Thyroid gland (tissue), 4 donors: ENCODE data around the gene MMP3.

Source experiments
- CTCF ChIP-seq, 6 experiments: fragments of 200-600 bp in 3 of 6; fragments of 450-650 bp in 3 of 6; sonication (generic) in 3 of 6; IDR thresholded peaks; one replicate each; pipeline ENCODE4 v1.5.1; 2016 to 2019; ENCODE audit warnings: antibody characterized with exemption in 6 of 6, mild to moderate bottlenecking in 2 of 6, inconsistent platforms in 1 of 6, moderate library complexity in 1 of 6
- POLR2A ChIP-seq, 2 donors: fragments of 450-650 bp; IDR thresholded peaks; one replicate each; pipeline ENCODE4 v1.6.1; 2017; ENCODE audit warnings: antibody characterized with exemption in 2 of 2, mild to moderate bottlenecking in 2 of 2, moderate library complexity in 1 of 2

- TF ChIP-seq POLR2A (IDR thresholded peaks at IDR 0.05) (no peak), CTCF (IDR thresholded peaks at IDR 0.05) (no peak)
Observed at GRCh38 chr11:102874852-102875251, 31.4 kb upstream of the MMP3 start, which contains the start of gene MMP12.
